ENCODE results near the gene SNX5.

- TF ChIP-seq TCF12 (IDR thresholded peaks at IDR 0.05; ENCODE audit: low read depth, low read length) (no peak), CTCF (IDR thresholded peaks at IDR 0.05 in 2 of 3, conservative IDR thresholded peaks at IDR 0.05 in 1 of 3; ENCODE audit: control insufficient read depth in 2 of 3, extremely low read depth in 1 of 3, insufficient read depth in 1 of 3, low read depth in 3 of 3, low read length in 3 of 3) (no peak), RAD21 (IDR thresholded peaks at IDR 0.05; ENCODE audit: insufficient read depth, low read depth, low read length) (no peak), ZBTB33 (IDR thresholded peaks at IDR 0.05) (no peak), EZH2 (IDR thresholded peaks at IDR 0.05; ENCODE audit: borderline replicate concordance, control insufficient read depth, low read depth, low read length) (no peak), MYC (IDR thresholded peaks at IDR 0.05; ENCODE audit: insufficient read depth, insufficient read length, insufficient replicate concordance, low read length, severe bottlenecking) (no peak), KDM1A (IDR thresholded peaks at IDR 0.05; ENCODE audit: borderline replicate concordance) (no peak), RCOR1 (conservative IDR thresholded peaks at IDR 0.05; ENCODE audit: low read depth, low read length) (no peak), ZZZ3 (IDR thresholded peaks at IDR 0.05; ENCODE audit: control insufficient read depth, insufficient read length, low read depth) (no peak), STAT3 (IDR thresholded peaks at IDR 0.05; ENCODE audit: low read depth, low read length) (no peak), ZNF24 (IDR thresholded peaks at IDR 0.05) (no peak), MTA3 (IDR thresholded peaks at IDR 0.05; ENCODE audit: borderline replicate concordance, low read length) (no peak), TCF7 (IDR thresholded peaks at IDR 0.05; ENCODE audit: borderline replicate concordance) (no peak)
Observed at GRCh38 chr20:17949899-17950298, 18.7 kb downstream of the SNX5 start.
